COLO668 (cell line): ENCODE results near the gene HAUS6.
"Not testable (repeated sequence)": the region's sequence is repeated elsewhere in the genome, so short reads cannot be mapped to it uniquely, and the experiment has no call there.

Experiments
- DNase-seq: peaks from one replicate; lab custom pipeline; 2025; ENCODE audit not compliant: unreplicated experiment; lab: John Stamatoyannopoulos, UW

Gene HAUS6

GRCh38 chr9:19036611-19037010, 66.1 kb downstream of the HAUS6 start:
- DNase-seq: no peak

GRCh38 chr9:19033015-19033414, 69.7 kb downstream of the HAUS6 start, which contains the start of gene SAXO1:
SAXO1 (minus strand) TSS chr9:19033209; CDS start chr9:19032908, 301 bp downstream.
- DNase-seq: no peak

GRCh38 chr9:19032406-19032805, 70.3 kb downstream of the HAUS6 start:
- no peak for DNase-seq

- no peak for DNase-seq
Measured at GRCh38 chr9:19030899-19031298, 71.8 kb downstream of the HAUS6 start.

GRCh38 chr9:19028835-19029451, 73.8 kb downstream of the HAUS6 start:
- peak; percentile 50 for DNase-seq

- no peak for DNase-seq
Measured at GRCh38 chr9:19027825-19028224, 74.9 kb downstream of the HAUS6 start.

GRCh38 chr9:19026375-19026774, 76.3 kb downstream of the HAUS6 start:
- no peak for DNase-seq

- no peak for DNase-seq
Measured at GRCh38 chr9:19023078-19023477, 79.6 kb downstream of the HAUS6 start.

GRCh38 chr9:19022206-19022605, 80.5 kb downstream of the HAUS6 start:
- no peak for DNase-seq

- DNase-seq: not testable (repeated sequence)
Measured at GRCh38 chr9:19021649-19022048, 81.1 kb downstream of the HAUS6 start.

- DNase-seq: no peak
Measured at GRCh38 chr9:19020886-19021455, 81.7 kb downstream of the HAUS6 start.

GRCh38 chr9:19018201-19018600, 84.5 kb downstream of the HAUS6 start:
- DNase-seq: no peak

GRCh38 chr9:19009391-19009965, 93.2 kb downstream of the HAUS6 start:
- no peak for DNase-seq
